ENCODE results near the gene TMPRSS9.
"Not testable (repeated sequence)": the region's sequence is repeated elsewhere in the genome, so short reads cannot be mapped to it uniquely, and the experiment has no call there.

TMPRSS9 gene

GRCh38 chr19:2382530-2383222 lies 22.6 kb downstream of the TMPRSS9 start:
- DNase-seq (ENCODE audit: extremely low spot score, insufficient read length, low read depth) (no peak), FAIRE-seq (no peak)

- FAIRE-seq: no peak
Measured at GRCh38 chr19:2385053-2385721, 25.1 kb downstream of the TMPRSS9 start.

GRCh38 chr19:2387367-2388288 lies 27.6 kb downstream of the TMPRSS9 start:
- no peak for DNase-seq (ENCODE audit: extremely low spot score, insufficient read length, low read depth)
- no peak for FAIRE-seq

More at GRCh38 chr19:2385053-2385721, 25.1 kb downstream of the TMPRSS9 start:
- no peak for DNase-seq (ENCODE audit: extremely low spot score, insufficient read length, low read depth)

GRCh38 chr19:2389594-2389993 lies 29.5 kb downstream of the TMPRSS9 start:
- DNase-seq (ENCODE audit: extremely low spot score, insufficient read length, low read depth): no peak
- no peak for FAIRE-seq

- DNase-seq (ENCODE audit: extremely low spot score, insufficient read length, low read depth) (no peak), FAIRE-seq (peak; percentile 76)
Measured at GRCh38 chr19:2391118-2391725, 31.2 kb downstream of the TMPRSS9 start.

GRCh38 chr19:2392366-2392765 lies 32.3 kb downstream of the TMPRSS9 start:
- DNase-seq (ENCODE audit: extremely low spot score, insufficient read length, low read depth): no peak
- FAIRE-seq: no peak

GRCh38 chr19:2392899-2393298 lies 32.8 kb downstream of the TMPRSS9 start:
- not testable (repeated sequence) for FAIRE-seq

GRCh38 chr19:2394054-2394441 lies 34.0 kb downstream of the TMPRSS9 start:
- FAIRE-seq (no peak), DNase-seq (ENCODE audit: extremely low spot score, insufficient read length, low read depth) (no peak)

More at GRCh38 chr19:2392899-2393298, 32.8 kb downstream of the TMPRSS9 start:
- not testable (repeated sequence) for DNase-seq (ENCODE audit: extremely low spot score, insufficient read length, low read depth)

- DNase-seq (ENCODE audit: extremely low spot score, insufficient read length, low read depth) (no peak), FAIRE-seq (peak; percentile 39)
Measured at GRCh38 chr19:2394442-2395292, 34.6 kb downstream of the TMPRSS9 start.

GRCh38 chr19:2395293-2395829 lies 35.3 kb downstream of the TMPRSS9 start:
- FAIRE-seq; DNase-seq (ENCODE audit: extremely low spot score, insufficient read length, low read depth): not testable (repeated sequence)

- not testable (repeated sequence) for FAIRE-seq; DNase-seq (ENCODE audit: extremely low spot score, insufficient read length, low read depth)
Measured at GRCh38 chr19:2397173-2397572, 37.1 kb downstream of the TMPRSS9 start.

GRCh38 chr19:2398735-2399305 lies 38.8 kb downstream of the TMPRSS9 start:
- DNase-seq (ENCODE audit: extremely low spot score, insufficient read length, low read depth) (no peak), FAIRE-seq (no peak)

GRCh38 chr19:2399582-2399981 lies 39.5 kb downstream of the TMPRSS9 start:
- FAIRE-seq: no peak

GRCh38 chr19:2408247-2408646 lies 48.2 kb downstream of the TMPRSS9 start:
- DNase-seq (ENCODE audit: extremely low spot score, insufficient read length, low read depth) (no peak), FAIRE-seq (no peak)

More at GRCh38 chr19:2399582-2399981, 39.5 kb downstream of the TMPRSS9 start:
- DNase-seq (ENCODE audit: extremely low spot score, insufficient read length, low read depth): no peak

- no peak for DNase-seq (ENCODE audit: extremely low spot score, insufficient read length, low read depth)
- FAIRE-seq: no peak
Measured at GRCh38 chr19:2409352-2409912, 49.4 kb downstream of the TMPRSS9 start.

- FAIRE-seq (no peak), DNase-seq (ENCODE audit: extremely low spot score, insufficient read length, low read depth) (no peak)
Measured at GRCh38 chr19:2410023-2410422, 50.0 kb downstream of the TMPRSS9 start.

- DNase-seq (ENCODE audit: extremely low spot score, insufficient read length, low read depth) (no peak), FAIRE-seq (no peak)
Measured at GRCh38 chr19:2411709-2412108, 51.6 kb downstream of the TMPRSS9 start.

GRCh38 chr19:2412449-2412848 lies 52.4 kb downstream of the TMPRSS9 start:
- DNase-seq (ENCODE audit: extremely low spot score, insufficient read length, low read depth): no peak
- no peak for FAIRE-seq
